ENCODE data around the gene LYSET. TPM values are rescaled to one million over a fixed set of nuclear protein-coding genes. Genes with fewer than 3 reads are reported as not detected.

Gene LYSET
- total and polyA plus RNA-seq, 7 donors: 19.7 to 50.1 (median 29.1) TPM

DNA sequence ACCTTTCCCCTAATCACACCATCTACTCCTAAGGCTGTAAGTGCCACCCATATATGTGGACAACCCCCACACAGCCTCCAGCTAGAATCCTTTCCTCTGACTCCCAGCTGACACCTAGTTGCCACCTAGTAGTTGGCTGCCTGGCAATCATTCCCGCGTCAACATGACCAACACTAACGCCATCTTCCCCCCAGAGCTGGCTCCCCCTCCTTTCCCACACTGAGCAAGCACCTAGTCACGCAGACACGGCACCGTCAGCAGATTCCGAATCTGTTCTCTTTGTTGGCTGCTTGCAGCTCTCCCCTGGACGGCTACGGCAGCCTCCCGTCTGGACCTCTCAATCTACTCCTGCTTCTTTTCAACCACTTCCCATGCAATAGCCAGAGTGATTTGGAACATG, 49.7 kb downstream of the LYSET start:
- no peaks in the 10 kb centered on the region for H3K4me1 ChIP-seq

More for the DNA sequence above, 49.7 kb downstream of the LYSET start:
- H3K27ac ChIP-seq: no peak overlapping the region
- TF ChIP-seq CTCF (IDR thresholded peaks at IDR 0.05): no peak
- DNase-seq (no peak), ATAC-seq (peak in 3 of 4 donors; percentile 38 to 74 (median 39))
- intact Hi-C loops (cut with DNase I): no loop called here
- H3K36me3 ChIP-seq (ENCODE audit: insufficient read depth in 1 of 2, low read depth in 1 of 2): peaks cover 0 to under 1% of the 10 kb centered on the region in 2 donors
- H3K27me3 ChIP-seq (ENCODE audit: insufficient read depth in 3 of 3, low read length in 2 of 3): no peaks in the 10 kb centered on the region
- H3K4me3 ChIP-seq: no peak overlapping the region
- no peaks in the 10 kb centered on the region for H3K9me3 ChIP-seq
- WGBS, 3 donors: 30 to 51% (median 35%) methylated on average over 10 of the region's 10 CpGs

Other genes starting within 250 kb of the LYSET start
- 10 to 100 TPM; 33.7 to 51.0 (median 45.6) TPM for gene ITPK1, start 69.4 kb upstream of the LYSET start, total RNA-seq
- 10 to 100 TPM; 30.0 to 61.1 (median 32.5) TPM for gene ITPK1, start 69.4 kb upstream of the LYSET start, polyA plus RNA-seq
- 10 to 100 TPM; 28.4 to 49.2 (median 35.1) TPM for gene MOAP1, start 420 bp upstream of the LYSET start, total RNA-seq
- gene MOAP1, start 420 bp upstream of the LYSET start, polyA plus RNA-seq: 10 to 100 TPM; 20.5 to 53.6 (median 22.6) TPM
- gene GON7, start 21.7 kb downstream of the LYSET start, total RNA-seq: 10 to 100 TPM in 1 of 4 donors, 1 to 10 TPM in 3; 7.4 to 10.3 (median 7.6) TPM
- gene GON7, start 21.7 kb downstream of the LYSET start, polyA plus RNA-seq: 10 to 100 TPM; 15.5 to 49.3 (median 23.3) TPM
- 10 to 100 TPM; 11.5 to 22.0 (median 14.5) TPM for gene UBR7, start 21.9 kb downstream of the LYSET start, total RNA-seq
- 10 to 100 TPM; 16.6 to 32.6 (median 20.2) TPM for gene UBR7, start 21.9 kb downstream of the LYSET start, polyA plus RNA-seq
- gene BTBD7, start 147.7 kb downstream of the LYSET start, total RNA-seq: 10 to 100 TPM; 18.9 to 24.9 (median 22.6) TPM
- 10 to 100 TPM in 1 of 3 donors, 1 to 10 TPM in 2; 6.0 to 13.3 (median 6.9) TPM for gene BTBD7, start 147.7 kb downstream of the LYSET start, polyA plus RNA-seq
- under 1 TPM in 1 of 4 donors, not detected in 3; 0.54 TPM for gene COX8C, start 161.9 kb downstream of the LYSET start, total RNA-seq
- gene COX8C, start 161.9 kb downstream of the LYSET start, polyA plus RNA-seq: under 1 TPM in 1 of 3 donors, not detected in 2; 0.35 TPM
- under 1 TPM; 0.17 to 0.88 (median 0.53) TPM for gene UNC79, start 245.6 kb downstream of the LYSET start, total RNA-seq
- under 1 TPM; 0.03 to 0.56 (median 0.05) TPM for gene UNC79, start 245.6 kb downstream of the LYSET start, polyA plus RNA-seq

Measured in psoas muscle (tissue), 8 donors.